Hematopoietic multipotent progenitor cell treated with erythropoietin and hydrocortisone succinate and interleukin-3 and kit ligand, for 6 days (in vitro differentiated cells): ENCODE results near the gene ERGIC2.

Experiments used
- DNase-seq: peaks from one replicate; pipeline ENCODE4 v3.0.0-alpha.2; 2015

Gene ERGIC2

DNA sequence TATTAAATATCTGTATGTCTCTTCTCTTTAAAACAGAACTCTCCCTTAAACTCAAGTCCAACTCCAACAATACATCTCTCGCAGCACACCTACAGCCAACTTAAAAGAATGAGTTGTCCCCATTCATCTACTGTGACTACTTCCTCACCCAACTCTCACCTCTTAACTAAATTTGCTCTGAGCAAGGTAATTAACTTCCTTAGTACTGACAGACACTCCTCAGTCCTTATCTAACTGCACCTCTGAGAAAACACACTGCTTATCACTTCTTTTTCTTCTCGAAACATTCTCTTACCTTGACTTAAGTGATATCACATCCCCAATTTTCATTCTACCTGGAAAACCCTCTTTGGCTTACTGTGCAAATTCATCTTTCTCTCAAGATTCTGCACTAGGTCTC lies 7.0 kb downstream of the ERGIC2 start:
- DNase-seq = no peak

- DNase-seq = no peak
Measured at GRCh38 chr12:29365091-29365490, 15.9 kb downstream of the ERGIC2 start.

DNA sequence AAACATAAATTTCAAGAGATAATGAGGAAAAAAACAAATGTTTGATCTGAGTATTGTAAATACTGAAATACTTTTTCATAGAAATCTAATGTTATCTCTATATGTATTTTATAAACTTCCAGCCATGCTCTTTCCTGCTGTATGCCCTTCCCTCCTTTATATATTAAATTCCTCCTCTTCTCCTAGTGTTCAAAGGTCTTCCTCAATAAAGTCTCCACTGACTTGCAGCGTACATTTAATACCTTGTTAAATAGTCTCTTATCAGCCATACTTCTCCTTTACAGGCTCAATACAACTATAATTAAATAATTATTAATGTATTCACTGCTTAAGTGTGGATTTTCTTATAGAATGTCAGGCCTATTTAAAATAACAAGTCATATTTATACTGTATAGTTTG lies 26.0 kb downstream of the ERGIC2 start:
- no peak for DNase-seq

GRCh38 chr12:29350080-29350479 lies 30.9 kb downstream of the ERGIC2 start:
- DNase-seq = peak; percentile 58

DNA sequence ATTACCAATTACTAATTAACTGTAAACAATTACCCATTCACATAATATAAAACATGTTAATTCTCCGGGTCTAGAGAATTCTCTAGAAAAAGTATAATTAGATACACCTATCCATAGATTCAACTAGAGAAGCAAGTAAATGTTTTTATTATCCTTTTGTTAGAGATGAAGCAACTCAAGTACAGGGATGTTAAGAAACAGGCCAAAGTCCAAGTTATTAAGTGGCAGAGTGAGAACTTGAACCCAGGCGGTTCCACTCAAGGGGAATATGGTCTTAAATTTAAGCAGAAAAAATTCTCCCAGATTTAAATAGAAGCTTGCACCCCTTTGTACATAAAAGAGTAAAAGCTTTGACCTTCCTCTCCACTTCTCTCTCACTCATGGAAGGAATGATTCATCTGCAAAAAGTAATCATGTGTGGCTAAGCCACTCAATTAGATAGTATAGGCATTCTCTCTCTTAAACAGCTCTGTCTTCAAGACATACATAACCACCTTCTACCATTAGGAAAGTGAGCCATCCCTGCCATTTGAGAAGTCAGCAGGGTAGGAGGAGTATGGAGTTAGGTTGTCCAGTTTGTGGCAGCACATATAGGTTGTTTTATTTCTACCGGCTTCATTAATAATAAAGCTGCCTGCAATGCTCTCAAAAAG lies 34.1 kb downstream of the ERGIC2 start:
- no peak for DNase-seq

DNA sequence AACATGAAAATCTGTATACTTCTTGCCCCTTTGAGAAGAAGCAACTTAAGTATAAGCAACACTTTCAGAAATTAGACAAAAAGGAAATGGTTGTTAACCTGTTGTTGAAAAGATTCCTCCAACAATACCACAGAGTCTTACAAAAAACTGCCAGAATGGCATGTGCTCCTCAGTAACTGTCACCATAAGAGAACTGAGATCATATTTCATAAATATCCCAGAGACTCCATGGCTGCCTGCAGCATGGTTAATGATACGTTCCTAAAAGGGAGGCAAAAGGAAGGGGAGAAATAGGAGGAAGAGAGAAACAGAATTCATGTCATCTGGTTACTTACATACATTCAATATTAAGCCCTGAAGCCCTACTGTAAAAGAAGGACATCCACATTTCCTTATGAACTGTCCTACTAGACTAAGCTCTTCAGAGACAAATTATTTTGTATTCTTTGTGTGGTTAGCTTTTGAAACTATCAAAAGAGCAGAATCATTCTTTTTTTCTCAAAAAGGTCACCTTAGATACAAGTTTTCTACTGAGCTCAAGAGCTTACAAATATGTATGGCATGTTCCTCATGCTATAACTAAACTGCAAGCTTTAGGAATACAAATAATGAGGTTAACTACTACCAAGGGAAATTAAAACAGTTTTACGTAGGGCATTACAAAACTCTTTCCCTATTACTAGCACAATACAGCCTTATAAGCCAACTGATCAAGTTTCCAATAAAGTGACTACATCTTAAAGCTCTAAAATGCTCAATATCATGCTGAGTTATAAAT lies 37.8 kb downstream of the ERGIC2 start:
- no peak for DNase-seq

DNA sequence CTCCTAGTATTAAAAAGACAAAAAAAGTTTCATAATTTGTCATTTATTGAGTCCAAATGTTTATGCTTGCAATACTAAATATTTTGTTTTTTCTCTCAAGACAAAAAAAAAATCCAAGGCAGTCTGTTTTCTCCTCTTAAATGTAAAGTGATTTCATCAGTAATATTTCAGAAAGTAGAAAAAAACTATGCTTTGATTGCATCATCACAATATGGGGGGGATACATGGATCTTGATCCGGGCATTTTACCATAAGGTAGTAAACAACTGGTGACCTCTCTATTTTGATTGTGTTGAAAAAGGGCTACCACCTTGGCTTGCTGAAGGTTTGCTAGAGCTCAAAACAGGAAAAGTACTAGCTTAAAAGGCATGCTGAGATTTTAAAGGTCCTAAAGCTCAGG lies 43.6 kb downstream of the ERGIC2 start:
- no peak for DNase-seq

DNA sequence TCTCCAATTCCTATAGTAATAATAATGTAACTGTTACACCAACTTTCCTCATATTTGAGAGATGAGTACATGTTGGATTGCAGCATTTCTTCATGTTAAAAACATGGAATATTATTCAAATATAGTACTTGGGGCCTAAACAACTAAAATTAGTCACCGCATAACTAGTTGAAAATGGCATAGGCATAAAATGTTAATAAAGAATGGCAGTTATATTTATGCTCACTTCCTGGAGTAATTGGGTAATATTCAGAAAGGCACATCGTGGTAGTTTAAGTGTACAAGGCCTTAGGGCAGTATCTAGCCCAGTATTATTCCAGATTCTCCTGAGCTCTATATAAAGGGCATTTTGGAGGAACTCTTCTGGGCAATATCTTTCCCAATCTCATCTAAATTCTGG lies 46.0 kb downstream of the ERGIC2 start:
- no peak for DNase-seq

GRCh38 chr12:29333178-29333577 lies 47.8 kb downstream of the ERGIC2 start:
- no peak for DNase-seq

- DNase-seq = no peak
Measured at GRCh38 chr12:29329411-29329810, 51.6 kb downstream of the ERGIC2 start.

DNA sequence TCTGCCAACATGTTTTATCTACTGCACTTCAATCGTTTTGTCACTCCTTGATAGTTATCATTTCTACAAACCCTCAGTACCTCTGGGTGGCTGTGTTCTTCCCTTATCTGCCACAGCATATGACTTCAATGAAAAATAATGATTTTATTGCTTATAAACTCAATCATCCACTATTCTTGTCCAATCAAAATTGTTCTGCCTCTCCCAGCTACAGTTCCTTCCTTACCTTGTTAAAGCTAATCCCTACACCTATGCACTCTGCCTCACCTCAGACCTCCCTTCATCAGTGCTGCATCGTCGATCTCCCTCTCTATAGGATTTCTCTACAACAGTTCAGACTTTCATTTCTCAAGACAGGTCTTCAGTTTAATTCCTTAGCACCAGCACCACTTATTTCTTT lies 58.8 kb downstream of the ERGIC2 start:
- peak; percentile 19 for DNase-seq

- peak; percentile 17 for DNase-seq
Measured at GRCh38 chr12:29320295-29321085, 60.5 kb downstream of the ERGIC2 start.

GRCh38 chr12:29317556-29318363 lies 63.2 kb downstream of the ERGIC2 start:
- peak; percentile 90 for DNase-seq

- DNase-seq = peak; percentile 12
Measured at GRCh38 chr12:29316752-29317151, 64.2 kb downstream of the ERGIC2 start.

DNA sequence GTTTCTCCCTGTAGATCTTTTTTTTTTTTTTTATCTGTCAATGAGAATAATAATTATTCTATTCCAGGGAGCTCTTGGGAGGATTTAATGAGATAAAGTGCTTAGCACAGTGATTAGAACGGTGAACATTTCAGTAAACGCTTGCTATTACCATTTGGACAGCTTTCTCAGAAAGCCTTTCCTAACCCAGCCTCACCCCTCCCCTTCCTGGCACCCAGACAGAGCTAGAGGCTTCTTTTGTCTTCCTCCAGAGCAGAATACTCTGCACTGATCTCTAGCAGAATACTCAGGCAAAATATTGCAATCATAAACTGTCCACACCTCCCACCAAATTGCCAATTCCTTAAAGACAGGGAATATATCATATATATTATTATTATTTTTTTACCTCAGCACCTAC lies 66.6 kb downstream of the ERGIC2 start:
- no peak for DNase-seq

- DNase-seq = no peak
Measured at GRCh38 chr12:29310899-29311298, 70.1 kb downstream of the ERGIC2 start.

DNA sequence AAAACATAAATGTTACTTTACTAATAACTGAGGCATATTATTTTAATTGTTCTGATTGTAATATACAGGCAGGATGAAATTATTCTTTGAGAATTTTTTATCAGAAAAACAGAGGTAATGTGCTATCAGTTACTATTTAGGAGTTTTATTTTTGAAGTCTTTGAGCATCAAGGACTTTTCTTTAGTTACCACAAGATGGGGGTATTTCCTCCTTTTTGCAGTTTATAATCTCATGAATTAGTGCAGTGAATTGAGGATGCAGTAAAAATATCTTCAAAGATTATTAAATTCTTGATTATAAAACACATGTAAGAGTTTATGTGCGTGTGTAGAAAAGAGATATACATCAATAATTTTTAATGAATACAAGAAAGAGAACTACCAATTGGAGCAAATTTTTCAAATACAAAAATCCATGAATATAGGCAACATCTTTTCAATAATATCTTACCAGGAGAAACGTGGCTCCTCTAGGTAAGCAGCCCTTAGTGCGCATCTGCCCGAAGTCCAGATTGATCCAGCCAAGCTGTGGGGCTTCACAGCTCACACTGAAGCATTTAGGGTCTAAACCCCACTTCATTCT lies 71.6 kb downstream of the ERGIC2 start:
- DNase-seq = peak; percentile 57

DNA sequence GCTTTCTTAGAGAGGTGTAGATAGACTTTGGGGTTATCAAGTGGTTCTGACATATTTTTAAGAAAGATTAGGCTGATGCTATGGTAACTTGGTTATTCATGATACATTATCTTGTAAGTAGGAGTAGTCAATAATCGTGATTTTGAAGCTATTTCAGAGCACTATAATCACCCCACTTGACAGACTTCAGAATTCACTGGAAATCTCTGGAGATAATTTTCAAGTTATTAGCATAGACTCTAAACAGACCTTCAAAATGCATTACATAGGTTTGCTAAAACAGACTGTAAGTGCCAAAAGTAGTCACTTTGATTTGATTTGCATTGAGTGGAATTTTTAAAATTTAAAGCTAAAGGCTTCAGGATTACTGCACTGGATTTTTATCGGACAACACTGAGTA lies 74.3 kb downstream of the ERGIC2 start:
- no peak for DNase-seq

DNA sequence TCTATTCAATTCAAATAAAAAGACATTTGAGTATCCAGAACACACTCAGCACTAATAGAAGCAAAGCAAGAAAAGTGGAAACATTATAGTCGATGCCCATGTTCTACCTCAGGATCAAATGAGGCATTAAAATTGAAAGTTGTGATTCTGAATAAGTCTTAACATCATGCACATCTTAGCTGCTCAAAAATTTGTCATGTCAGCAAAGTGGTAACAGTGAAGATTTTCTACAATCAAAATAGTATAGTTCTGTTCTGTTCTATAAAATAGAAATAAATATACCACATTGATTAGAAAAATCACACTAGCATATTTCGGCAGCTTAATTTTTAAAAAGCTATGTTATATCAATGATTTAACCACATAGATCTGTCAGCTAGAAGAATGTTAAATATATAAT lies 74.7 kb downstream of the ERGIC2 start:
- DNase-seq = no peak

- no peak for DNase-seq
Measured at GRCh38 chr12:29304388-29304787, 76.6 kb downstream of the ERGIC2 start.

DNA sequence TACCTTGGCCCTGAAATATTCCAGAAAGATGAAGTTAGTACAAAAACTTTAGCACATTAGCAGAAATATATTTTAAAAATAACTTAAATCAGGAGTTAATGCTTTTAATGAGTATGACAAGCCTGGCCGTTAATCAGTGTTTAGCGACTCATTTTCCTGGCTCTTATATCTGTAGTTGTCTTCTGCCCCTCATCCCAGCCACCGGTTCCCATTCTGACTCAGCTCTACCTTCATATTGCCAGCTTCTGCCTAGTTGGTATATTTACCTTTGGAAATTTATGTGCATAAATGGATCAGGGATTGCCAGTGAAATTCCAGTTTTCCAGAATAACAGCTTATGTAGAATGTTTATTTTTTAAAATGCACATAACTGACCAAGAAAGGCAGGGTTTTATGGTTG lies 79.9 kb downstream of the ERGIC2 start:
- no peak for DNase-seq

DNA sequence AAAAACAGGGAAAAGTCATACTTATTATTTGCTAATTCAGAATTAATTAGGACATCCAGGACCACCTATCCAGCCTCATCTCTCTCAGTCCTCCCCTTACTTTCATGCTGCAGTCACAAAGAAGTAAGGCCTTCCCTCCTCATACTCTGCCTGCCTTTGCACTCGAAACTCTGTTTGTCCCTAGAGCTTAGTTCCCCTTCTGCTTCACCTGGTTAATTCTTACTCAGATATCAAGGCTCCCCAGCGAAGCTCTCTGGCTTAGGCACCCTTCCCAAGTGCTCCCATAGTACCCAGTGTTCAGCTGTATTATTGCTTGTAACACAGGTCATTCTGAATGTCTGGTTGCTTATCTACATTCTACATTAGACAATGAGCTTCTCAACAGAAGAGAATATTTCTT lies 81.3 kb downstream of the ERGIC2 start:
- DNase-seq = peak; percentile 27

DNA sequence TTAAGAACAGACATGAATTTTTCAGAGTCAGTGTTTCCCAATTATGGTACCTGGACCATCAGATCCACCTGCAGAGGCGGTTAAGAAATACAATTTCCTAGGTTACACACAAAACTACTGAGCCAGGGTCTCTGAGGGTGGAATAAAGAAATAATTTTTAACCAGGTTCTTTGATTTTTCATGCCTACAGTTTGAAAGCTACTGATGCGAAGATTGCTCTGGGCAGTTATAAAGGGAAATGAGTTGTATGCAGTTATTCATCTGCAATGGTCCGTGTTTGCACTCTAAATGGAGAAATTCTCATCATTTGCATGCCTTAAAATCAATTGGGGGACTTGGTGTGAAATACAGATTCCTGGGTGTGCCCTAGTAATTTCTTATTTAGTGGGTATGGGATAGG lies 89.7 kb downstream of the ERGIC2 start:
- no peak for DNase-seq
